HG02623 (cell line): ENCODE data around the gene TYRP1.

ENCODE experiments used
- ATAC-seq: cut with Tn5 transposase; IDR thresholded peaks from one replicate; pipeline ENCODE4 v1.9.1; 2021; ENCODE audit warnings: moderate library complexity; ENCODE audit not compliant: unreplicated experiment

Gene TYRP1

DNA sequence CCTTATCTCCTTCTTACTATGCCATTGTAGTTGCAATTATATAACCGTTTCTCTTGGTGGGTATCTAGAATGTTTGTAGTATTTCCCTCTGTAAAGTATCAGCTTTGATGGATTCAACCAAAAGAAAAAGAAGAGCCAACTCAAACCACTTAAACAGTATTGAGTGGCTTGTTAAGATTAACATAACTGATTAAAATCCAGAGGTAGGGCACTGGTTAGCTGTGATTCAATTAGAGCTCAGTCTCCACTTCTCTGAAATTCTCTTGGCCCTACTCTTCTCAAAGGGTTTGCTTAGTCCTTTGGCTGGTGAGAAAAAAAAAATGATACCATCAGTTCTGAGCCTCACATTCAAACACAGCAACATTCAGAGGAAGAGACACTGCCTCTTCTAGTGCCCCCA, 37.0 kb downstream of the TYRP1 start:
- ATAC-seq: no peak

DNA sequence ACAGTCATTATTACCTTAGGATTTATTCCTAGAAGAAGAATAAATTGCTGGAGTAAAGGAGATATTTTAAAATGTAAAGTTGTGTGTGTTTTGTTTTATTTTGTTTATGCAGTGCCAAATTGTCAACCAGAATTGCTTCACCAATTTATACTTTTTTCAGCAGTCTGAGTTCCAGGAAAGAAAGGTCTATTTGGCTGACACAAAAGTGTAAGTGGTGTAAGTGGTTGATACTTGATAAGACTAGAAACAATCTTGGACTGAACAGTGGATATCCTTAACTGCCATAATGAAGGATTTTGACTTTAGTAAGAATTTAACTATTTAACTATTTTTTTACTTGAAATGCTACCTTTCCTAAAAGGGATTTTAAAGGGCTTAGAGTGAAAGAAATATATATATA, 37.7 kb downstream of the TYRP1 start:
- ATAC-seq: no peak

DNA sequence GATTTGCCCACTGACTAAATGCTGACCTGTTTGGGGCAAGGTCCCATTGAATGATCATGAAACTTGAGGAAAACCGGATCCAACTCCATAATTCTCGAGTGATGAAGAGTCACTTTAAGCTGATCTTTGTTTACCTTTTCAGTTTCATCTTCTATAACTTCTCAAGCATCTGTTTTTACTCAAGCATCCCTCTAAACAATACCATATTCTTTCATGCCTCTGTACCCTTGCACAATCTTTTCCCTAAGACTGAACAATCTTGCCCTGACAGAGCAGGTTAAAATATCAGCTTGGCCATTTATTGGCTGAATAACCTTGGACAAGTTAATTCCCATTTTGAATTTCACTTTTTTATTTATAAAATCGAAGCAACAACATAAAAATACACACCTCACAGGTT, 39.8 kb downstream of the TYRP1 start:
- ATAC-seq: no peak

DNA sequence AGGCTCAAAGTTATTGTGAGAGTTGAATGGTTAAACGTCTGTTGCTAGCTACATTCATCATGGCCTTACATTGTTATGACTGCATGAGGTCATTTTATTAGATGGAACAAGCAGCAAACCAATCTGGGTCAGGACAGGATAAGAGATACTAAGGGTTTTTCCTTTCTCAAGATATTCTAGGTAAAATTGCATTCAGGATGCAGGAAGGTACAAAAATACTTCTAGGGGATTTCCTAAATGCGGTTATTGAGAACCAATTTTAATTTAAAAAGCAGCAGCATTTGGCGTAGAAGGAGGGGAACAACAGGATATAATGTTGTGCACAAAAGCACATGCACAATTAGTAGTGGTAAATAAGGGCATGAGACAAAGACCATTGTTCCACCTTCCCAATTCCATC, 42.5 kb downstream of the TYRP1 start:
- ATAC-seq: no peak

DNA sequence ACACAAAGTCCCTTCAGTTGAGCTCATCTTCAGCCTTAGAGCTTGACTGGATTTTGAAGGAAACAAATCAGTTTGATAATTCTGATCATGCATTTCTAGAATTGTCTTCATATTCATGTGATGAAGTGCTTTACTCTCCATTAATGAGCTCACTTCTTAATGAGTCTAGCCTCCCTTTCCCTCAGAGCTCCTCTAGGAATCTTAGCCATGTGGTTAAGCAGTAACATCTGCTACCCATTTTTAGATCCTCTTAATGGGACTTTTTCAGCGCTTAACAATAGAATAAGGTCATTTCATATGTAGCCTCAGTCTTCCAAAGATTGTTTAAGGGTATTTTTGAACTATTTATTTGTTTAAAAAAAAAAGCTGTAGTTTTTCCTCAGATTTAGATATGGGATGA, 44.7 kb downstream of the TYRP1 start:
- ATAC-seq: no peak

DNA sequence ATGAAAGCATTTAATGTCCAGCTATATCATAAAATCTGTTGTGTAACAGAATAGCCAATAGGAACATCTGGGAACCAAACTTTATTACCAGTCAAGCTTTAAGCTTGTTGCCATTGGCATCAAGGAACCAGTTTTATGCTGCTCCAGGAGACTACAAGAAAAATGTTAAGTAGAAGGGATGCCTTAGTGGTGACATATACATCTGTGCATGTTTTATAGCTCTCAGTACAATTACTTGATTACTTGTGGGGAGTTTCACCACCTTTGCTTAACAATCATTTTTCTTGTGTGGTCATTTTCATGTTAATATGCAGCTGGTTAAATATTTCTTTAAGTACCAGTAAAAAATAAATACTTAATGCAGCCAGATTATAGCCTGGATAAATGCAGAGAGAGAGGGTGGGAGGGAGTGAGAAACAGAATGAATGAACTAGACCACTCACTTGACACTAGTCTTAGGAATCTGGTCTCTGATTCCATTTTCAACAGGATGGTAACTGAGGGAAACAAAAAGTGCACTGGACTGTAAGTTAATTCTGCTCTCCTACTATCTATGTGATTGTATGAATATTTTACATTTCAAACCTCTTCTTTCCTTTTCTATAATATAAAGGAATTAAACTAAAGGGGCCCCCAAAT, 45.9 kb downstream of the TYRP1 start:
- ATAC-seq: no peak

DNA sequence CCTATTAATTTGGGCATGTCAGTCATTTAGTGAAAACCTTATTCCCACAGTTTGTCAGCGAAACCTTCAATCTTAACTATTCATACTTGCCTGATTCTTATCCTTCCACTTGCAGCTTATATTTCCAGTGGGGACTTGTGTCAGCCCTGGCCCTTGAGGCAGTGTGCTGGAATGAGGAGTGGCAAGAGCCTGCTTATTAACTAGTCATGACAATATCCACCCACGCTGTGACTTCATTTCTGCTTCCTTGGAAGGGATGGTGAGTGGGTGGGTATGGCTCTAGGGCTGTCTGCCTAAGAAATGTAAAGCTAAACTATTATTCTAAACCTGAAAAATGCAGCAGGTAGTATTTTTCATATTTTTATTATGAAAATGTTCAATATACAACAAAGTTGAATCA, 47.7 kb downstream of the TYRP1 start:
- no peak for ATAC-seq

DNA sequence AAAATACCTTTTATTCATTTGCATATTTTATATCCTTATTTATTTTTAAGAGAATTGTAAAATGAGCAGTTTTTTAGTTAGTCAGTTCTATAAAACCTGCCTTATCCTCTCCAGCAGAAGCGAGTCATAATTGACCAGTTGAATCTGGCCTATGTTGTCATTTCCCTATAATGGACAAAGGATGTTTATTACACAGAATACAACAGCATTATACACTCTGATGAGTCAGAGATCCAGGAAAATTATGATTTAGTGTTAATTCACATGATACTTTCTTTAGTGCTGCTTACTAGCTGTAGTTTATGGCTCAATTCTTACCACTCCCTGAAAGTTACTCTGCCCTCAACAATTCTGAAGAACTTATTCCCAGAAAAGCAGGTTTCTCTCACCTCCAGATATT, 54.8 kb downstream of the TYRP1 start:
- no peak for ATAC-seq

DNA sequence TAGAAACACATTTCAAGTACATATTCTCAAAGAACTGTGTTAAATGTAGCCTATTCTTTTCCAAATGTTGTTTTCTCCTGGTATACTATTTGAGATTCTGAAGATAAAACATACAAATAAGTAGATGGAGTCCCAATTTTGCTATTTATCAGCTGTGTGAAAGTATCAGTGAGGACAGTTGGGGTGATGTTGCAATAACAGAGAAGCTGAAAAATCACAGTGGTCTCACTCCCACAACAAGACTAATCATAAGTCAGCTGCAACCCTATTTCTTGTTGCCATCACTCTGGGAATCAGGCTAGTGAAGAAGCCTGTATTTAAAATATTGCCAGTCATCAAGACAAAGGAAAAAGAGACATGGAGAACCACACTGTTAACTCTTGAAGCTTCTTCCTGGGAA, 55.8 kb downstream of the TYRP1 start:
- ATAC-seq: no peak

DNA sequence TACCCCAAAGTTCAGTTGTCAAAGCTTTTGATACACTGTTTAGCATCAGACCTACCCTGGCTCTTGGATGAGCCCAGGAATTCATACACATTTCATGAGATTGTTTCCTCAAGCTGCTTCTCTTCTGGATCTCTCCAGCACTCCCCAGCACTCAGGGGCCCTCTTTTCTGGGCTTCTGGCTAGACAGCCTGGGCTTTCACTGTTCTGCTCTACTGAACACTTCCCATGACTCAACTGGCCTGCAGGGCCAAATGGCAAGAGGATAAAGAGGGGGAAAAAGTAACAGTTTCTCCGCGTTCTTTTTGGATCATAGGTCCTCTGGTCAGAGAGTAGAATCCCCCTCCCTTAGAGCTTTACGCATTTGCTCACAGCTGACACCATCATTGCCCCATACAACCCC, 60.7 kb downstream of the TYRP1 start:
- ATAC-seq: no peak

DNA sequence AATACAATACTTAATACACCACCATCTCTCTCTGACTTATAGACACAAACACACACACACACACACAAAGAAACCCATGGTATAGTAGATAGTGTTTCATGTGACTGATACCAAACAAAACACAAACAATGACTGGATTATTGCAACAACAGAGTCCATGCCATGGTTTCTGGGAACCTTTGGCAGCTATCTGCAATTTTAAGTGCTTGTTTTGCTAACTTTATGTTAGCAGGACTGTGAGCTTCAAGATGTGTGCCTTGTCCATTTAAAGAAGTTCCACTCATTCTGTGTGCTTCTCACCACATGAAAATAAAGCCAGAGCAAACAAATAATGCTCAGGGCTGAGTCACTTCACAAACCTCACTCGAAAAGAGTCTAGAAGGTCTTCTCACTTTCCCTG, 66.6 kb downstream of the TYRP1 start:
- ATAC-seq: no peak
